ENCODE data around the gene KANK3.
"Not testable (repeated sequence)": the region's sequence is repeated elsewhere in the genome, so short reads cannot be mapped to it uniquely, and the experiment has no call there.

KANK3 gene

GRCh38 chr19:8314981-8315640, 28.0 kb downstream of the KANK3 start:
- not testable (repeated sequence) for DNase-seq

- no peak for DNase-seq
Observed at GRCh38 chr19:8311461-8312260, 31.4 kb downstream of the KANK3 start.

GRCh38 chr19:8310342-8311055, 32.6 kb downstream of the KANK3 start:
- no peak for DNase-seq

- DNase-seq, result no peak
Observed at GRCh38 chr19:8308891-8309291, 34.2 kb downstream of the KANK3 start.

GRCh38 chr19:8307965-8308866, 34.8 kb downstream of the KANK3 start, which contains the start of gene CD320:
Gene CD320 (minus strand): TSS chr19:8308358. CDS start chr19:8308290, 68 bp downstream.
- DNase-seq, result peak; percentile 75

GRCh38 chr19:8307400-8307964, 35.6 kb downstream of the KANK3 start:
- no peak for DNase-seq

- no peak for DNase-seq
Observed at GRCh38 chr19:8306235-8307054, 36.6 kb downstream of the KANK3 start.

- no peak for DNase-seq
Observed at GRCh38 chr19:8305798-8306197, 37.3 kb downstream of the KANK3 start.

- no peak for DNase-seq
Observed at GRCh38 chr19:8304841-8305621, 38.0 kb downstream of the KANK3 start.

- no peak for DNase-seq
Observed at GRCh38 chr19:8302734-8303133, 40.3 kb downstream of the KANK3 start.

- DNase-seq, result no peak
Observed at GRCh38 chr19:8302357-8302691, 40.7 kb downstream of the KANK3 start.

- not testable (repeated sequence) for DNase-seq
Observed at GRCh38 chr19:8291337-8291736, 51.7 kb downstream of the KANK3 start.

GRCh38 chr19:8276508-8276907, 66.6 kb downstream of the KANK3 start:
- DNase-seq, result not testable (repeated sequence)
